Embryonic facial prominence (tissue), 1 donor: ENCODE data around the gene RAB37.

Experiments used
- DNase-seq: peaks from one replicate; pipeline ENCODE4 v3.0.0-alpha.2; 2016; ENCODE audit errors: extremely low spot score

The RAB37 gene

GRCh38 chr17:74728033-74728701, 8.9 kb upstream of the RAB37 start:
- no peak for DNase-seq

DNA sequence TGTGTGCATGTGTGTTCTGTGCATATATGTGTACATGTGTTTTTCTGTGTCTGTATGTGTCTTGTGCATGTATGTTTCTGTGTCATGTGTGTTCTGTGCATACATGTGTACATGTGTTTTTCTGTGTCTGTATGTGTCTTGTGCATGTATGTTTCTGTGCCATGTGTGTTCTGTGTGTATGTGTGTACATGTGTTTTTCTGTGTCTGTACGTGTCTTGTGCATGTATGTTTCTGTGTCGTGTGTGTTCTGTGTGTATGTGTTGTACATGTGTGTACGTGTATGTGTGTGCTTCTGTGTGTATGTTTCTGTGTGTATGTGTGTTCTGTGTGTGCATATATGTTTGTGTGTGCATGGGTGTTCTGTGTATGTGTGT, 8.4 kb upstream of the RAB37 start:
- DNase-seq = no peak

DNA sequence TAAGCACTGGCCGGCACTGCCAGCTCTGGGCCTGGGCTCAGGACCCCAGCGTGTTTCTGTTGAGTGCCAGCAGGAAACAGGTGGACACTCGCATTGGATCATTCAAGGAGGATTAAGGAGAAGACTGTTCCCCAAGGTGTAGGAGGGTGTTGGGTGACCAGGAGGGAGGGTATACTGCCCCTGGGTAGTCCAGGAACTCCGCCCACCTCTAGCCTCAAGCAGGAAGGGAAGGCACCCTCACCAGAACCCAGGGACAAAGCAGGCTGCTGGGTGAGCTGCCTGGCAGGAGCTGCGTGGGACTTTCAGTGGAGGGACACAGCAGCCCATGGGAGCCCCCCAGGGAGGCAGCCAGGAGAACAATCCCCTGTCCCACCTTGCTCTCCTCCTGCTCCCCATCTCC, 7.7 kb upstream of the RAB37 start:
- no peak for DNase-seq

GRCh38 chr17:74729866-74730265, 7.2 kb upstream of the RAB37 start:
- no peak for DNase-seq

- DNase-seq = no peak
These were observed 6.3 kb upstream of the RAB37 start for GRCh38 chr17:74730491-74731346.

- DNase-seq = no peak
These were observed 5.8 kb upstream of the RAB37 start for GRCh38 chr17:74731347-74731605.

GRCh38 chr17:74732042-74732867, 4.8 kb upstream of the RAB37 start:
- no peak for DNase-seq

- DNase-seq = no peak
These were observed 3.5 kb upstream of the RAB37 start for GRCh38 chr17:74733365-74734122.

DNA sequence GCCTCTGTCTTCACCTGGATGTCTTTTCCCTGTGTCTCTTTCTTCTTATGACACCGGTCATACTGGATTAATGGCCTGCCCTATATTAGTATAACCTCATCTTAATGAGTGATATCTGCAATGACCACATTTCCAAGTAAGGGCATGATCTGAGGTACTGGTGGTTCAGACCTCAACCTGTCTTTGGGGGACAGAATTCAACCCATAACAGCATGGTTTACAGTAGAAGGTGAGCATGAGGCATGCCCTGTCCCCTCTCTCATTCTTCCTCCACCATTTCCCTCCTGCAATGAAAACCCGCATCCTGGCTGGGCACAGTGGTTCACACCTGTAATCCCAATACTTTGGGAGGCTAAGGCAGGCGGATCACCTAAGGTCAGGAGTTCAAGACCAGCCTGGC, 2.8 kb upstream of the RAB37 start:
- DNase-seq = no peak

DNA sequence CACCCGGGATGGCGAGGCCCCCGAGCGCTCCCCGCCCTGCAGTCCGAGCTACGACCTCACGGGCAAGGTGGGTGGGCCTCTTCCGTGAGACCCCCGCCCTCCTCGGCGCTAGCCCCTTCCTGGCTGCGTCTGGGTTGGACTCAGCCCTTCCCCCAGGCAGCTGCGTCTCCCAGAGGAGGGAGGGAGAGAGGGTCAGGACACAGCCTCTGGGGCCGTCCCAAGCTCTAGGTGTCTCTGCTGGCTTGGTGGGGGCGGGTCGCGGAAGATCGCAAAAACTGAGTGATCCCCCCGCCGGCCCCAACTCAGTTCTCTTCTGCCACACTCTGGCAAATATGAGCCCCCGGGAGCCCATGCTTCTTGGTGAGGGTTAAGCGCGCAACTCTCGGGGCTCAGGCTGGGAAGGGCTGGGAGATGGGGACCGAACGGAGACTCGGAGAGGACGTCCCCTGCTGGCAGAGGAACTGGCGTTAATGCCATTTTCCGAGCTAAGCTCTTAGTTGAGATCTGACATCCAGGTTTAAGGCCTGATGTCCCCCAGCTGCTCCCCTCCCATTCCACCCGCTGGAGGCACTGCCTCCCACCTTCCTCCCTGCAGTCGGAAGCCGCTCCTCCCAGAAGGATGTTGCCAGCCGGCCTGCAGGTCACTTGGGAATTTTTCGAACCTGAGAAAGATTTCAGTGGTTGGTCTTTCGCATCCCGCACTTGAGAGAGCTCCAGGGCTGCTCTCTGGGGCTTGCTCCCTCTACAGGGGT, 419 bp downstream of the RAB37 start:
- no peak for DNase-seq

DNA sequence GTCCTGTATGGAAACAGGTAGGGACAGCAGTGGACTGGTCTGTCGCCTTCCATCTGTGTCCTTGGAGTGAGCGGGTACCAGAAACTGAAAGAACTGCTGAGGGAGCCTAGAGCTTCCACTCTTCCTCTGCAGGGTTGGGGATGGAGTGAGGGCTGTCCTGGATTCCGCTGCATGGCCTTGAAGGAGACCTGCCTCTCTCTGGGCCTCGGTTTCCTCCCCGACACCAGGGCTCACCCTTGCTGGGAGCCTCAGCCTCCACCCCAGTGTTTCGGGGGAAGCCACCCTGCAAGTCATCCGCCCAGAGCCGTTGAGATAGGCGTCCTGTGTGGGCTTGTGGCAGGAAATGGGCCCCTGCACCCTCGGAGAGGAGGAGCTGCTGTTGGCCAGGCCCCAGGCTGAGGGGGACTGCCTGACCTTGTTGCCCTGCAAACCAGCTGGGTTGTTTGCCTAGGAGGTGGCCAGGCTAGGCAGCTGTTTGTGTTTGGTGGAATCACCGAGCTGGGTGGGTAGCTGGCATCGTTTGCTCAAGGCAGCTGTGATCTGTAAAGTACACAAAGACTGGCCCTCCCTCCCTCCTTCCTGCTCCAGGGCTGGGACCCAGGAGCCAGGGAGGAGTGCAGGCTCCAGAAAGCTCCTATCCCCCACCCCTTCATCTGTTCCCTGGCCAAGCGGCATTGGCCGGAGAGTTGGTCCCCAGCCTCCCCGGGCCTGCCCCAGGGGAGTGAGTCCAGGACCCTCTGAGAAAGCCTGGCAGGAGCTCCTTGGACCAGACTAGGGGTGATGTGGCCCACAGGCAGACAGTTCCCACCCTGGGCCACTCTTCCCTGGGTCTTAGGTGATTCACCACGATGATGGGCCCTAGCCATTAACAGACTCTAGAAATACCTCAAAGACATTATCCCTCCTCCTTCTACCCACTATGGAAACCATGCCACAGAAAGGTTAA, 1.3 kb downstream of the RAB37 start:
- DNase-seq = no peak

GRCh38 chr17:74739227-74739831, 2.3 kb downstream of the RAB37 start:
- DNase-seq = no peak

DNA sequence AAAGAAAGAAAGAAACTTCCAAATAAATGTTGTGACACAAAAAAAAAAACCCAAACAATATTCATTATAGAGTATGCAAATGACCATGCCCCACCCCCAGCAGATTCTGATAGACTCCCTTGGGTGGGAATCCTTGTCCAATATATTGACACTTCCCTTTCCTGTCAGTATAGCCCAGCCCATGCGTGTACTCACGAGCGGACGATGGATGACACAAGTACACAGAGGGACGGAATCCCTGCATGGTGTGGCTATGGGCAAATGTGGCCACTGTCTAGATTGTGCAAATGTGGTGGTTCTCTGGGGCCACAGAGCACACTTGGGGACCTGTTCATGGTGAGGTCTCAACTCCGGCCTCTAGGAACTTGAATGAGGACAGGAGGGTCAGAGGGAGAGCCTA, 3.1 kb downstream of the RAB37 start:
- no peak for DNase-seq

GRCh38 chr17:74740641-74741387, 3.8 kb downstream of the RAB37 start:
- no peak for DNase-seq

DNA sequence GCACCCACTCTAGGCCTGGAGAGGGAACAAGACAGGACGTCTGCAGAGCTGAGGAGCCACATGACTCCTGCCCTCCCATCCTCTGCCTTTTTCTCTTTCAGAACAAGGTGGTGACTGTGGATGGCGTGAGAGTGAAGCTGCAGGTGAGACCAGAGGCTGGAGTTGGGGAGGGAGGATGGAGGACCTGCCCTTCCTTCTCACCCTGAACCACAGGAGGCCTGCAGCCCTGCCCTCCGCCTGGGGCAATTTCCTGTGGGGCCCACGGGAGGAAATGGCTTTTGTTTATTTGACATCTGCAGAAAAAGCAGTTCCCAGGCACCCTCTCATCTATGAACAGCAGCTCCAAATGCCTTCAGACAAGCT, 5.1 kb downstream of the RAB37 start:
- no peak for DNase-seq

DNA sequence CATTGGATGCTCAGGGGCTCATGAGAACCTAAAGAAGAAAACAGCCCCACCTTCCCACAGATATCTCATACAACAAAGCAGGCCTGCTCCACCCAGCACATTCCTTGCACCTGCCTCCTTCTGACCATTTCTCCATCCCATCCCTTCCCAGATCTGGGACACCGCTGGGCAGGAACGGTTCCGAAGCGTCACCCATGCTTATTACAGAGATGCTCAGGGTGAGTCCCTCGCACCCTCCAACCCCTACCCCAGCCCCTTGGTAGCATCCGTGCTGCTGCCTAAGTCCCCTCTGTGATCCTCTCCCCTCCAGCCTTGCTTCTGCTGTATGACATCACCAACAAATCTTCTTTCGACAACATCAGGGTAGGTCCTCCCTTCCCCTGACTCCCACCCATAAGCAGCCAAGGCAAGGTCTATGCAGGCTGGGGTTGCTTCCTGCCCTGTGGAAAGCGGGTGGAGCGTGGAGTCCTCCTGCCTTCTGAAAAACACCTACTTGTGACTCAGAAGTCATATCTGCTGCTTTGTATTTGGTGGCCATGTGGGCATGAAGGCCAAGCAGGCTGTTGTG, 6.0 kb downstream of the RAB37 start:
- DNase-seq = no peak

GRCh38 chr17:74743755-74744154, 6.7 kb downstream of the RAB37 start:
- no peak for DNase-seq

GRCh38 chr17:74744349-74744713, 7.3 kb downstream of the RAB37 start:
- no peak for DNase-seq
